Glutamatergic neuron (in vitro differentiated cells): ENCODE results near the gene SEMA4D. TPM values are rescaled to one million over a fixed set of nuclear protein-coding genes. Genes with fewer than 3 reads are reported as not detected.

ENCODE experiments used
- DNase-seq: peaks from one replicate; pipeline ENCODE4 v3.0.0; 2022
- H3K27ac Mint-ChIP-seq: one replicate; pipeline ENCODE4 v1.8.0; 2020; ENCODE audit warnings: mild to moderate bottlenecking, mixed read lengths, inconsistent platforms; ENCODE audit not compliant: unreplicated experiment
- H3K27me3 Mint-ChIP-seq: one replicate; pipeline ENCODE4 v1.8.0; 2020; ENCODE audit warnings: mild to moderate bottlenecking, moderate library complexity, mixed read lengths, inconsistent platforms; ENCODE audit not compliant: unreplicated experiment
- H3K36me3 Mint-ChIP-seq: one replicate; pipeline ENCODE4 v1.8.0; 2020; ENCODE audit warnings: mild to moderate bottlenecking, mixed read lengths, inconsistent platforms; ENCODE audit not compliant: unreplicated experiment
- H3K4me1 Mint-ChIP-seq: one replicate; pipeline ENCODE4 v1.8.0; 2020; ENCODE audit warnings: mild to moderate bottlenecking, low read depth, mixed read lengths, inconsistent platforms; ENCODE audit not compliant: unreplicated experiment
- H3K4me3 Mint-ChIP-seq: one replicate; pipeline ENCODE4 v1.8.0; 2020; ENCODE audit warnings: mild to moderate bottlenecking, mixed read lengths, inconsistent platforms; ENCODE audit not compliant: unreplicated experiment
- H3K9me3 Mint-ChIP-seq: one replicate; pipeline ENCODE4 v1.8.0; 2020; ENCODE audit warnings: mild to moderate bottlenecking, moderate library complexity, mixed read lengths, inconsistent platforms; ENCODE audit not compliant: unreplicated experiment
- total RNA-seq: library from RNA; stranded (reverse); fragmentation: NEBNext Ultra II Directional; extraction: Animal tissue kit (Norgen Biotek cat#: 25700); gene quantifications from one replicate; pipeline ENCODE4 v1.2.1, GENCODE V29; 2021; ENCODE audit not compliant: unreplicated experiment
- TF ChIP-seq, protein P1 (sequence below): fragments of 200-600 bp; sonication (generic); IDR thresholded peaks from one replicate; pipeline ENCODE4 v1.5.0; 2021; ENCODE audit not compliant: partially characterized antibody, unreplicated experiment

The SEMA4D gene
- total RNA-seq, 1 donor from 2014 or later, result 192 TPM

DNA sequence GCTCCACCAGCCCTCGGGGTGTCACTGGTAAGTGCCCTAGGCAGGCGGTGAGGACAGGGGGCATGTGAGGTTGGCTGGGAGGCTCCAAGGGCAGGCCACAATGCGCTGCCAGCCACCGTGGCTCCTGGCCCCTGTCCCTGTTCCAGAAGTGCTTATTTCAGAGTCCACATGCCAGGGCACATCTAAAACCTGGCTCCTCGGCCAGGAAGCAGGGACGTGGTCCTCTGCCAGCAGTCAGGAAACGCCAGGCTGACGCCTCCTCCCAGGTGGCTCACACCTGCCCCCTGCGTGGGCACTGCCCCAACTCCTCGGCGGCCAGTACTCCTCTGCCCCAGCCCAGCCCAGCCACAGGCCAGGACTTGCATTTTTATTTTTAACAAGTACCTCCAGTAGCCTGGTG is 111.1 kb downstream of the SEMA4D start:
- Mint-ChIP-seq H3K4me3 (no peak overlapping the region), H3K36me3 (peaks cover 9% of the 10 kb centered on the region), H3K27ac (no peak overlapping the region), H3K4me1 (peaks cover 1% of the 10 kb centered on the region), H3K27me3 (peaks cover 8% of the 10 kb centered on the region), H3K9me3 (peaks cover 26% of the 10 kb centered on the region)
- TF ChIP-seq, protein P1, sequence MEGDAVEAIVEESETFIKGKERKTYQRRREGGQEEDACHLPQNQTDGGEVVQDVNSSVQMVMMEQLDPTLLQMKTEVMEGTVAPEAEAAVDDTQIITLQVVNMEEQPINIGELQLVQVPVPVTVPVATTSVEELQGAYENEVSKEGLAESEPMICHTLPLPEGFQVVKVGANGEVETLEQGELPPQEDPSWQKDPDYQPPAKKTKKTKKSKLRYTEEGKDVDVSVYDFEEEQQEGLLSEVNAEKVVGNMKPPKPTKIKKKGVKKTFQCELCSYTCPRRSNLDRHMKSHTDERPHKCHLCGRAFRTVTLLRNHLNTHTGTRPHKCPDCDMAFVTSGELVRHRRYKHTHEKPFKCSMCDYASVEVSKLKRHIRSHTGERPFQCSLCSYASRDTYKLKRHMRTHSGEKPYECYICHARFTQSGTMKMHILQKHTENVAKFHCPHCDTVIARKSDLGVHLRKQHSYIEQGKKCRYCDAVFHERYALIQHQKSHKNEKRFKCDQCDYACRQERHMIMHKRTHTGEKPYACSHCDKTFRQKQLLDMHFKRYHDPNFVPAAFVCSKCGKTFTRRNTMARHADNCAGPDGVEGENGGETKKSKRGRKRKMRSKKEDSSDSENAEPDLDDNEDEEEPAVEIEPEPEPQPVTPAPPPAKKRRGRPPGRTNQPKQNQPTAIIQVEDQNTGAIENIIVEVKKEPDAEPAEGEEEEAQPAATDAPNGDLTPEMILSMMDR, result no peak
- no peak for DNase-seq

- Mint-ChIP-seq H3K4me3 (no peak overlapping the region), H3K36me3 (peaks cover 9% of the 10 kb centered on the region), H3K4me1 (peaks cover 1% of the 10 kb centered on the region), H3K27ac (peak overlapping the region; percentile 17), H3K9me3 (peaks cover 25% of the 10 kb centered on the region), H3K27me3 (peaks cover 8% of the 10 kb centered on the region)
- DNase-seq, result no peak
- TF ChIP-seq, protein P1, result no peak
These were observed 111.7 kb downstream of the SEMA4D start for GRCh38 chr9:89386206-89386605.

- DNase-seq, result no peak
- Mint-ChIP-seq H3K4me3 (no peak overlapping the region), H3K4me1 (peaks cover 1% of the 10 kb centered on the region), H3K36me3 (peaks cover 9% of the 10 kb centered on the region), H3K27me3 (peaks cover 8% of the 10 kb centered on the region), H3K9me3 (peaks cover 27% of the 10 kb centered on the region), H3K27ac (no peak overlapping the region)
- TF ChIP-seq, protein P1, result no peak
These were observed 113.1 kb downstream of the SEMA4D start for GRCh38 chr9:89384783-89385182.

GRCh38 chr9:89383721-89384300 is 114.1 kb downstream of the SEMA4D start:
- Mint-ChIP-seq H3K27me3 (peaks cover 5% of the 10 kb centered on the region), H3K27ac (no peak overlapping the region), H3K9me3 (peaks cover 19% of the 10 kb centered on the region), H3K36me3 (peaks cover 17% of the 10 kb centered on the region), H3K4me3 (no peak overlapping the region), H3K4me1 (peaks cover 1% of the 10 kb centered on the region)
- DNase-seq, result no peak
- TF ChIP-seq, protein P1, result no peak

DNA sequence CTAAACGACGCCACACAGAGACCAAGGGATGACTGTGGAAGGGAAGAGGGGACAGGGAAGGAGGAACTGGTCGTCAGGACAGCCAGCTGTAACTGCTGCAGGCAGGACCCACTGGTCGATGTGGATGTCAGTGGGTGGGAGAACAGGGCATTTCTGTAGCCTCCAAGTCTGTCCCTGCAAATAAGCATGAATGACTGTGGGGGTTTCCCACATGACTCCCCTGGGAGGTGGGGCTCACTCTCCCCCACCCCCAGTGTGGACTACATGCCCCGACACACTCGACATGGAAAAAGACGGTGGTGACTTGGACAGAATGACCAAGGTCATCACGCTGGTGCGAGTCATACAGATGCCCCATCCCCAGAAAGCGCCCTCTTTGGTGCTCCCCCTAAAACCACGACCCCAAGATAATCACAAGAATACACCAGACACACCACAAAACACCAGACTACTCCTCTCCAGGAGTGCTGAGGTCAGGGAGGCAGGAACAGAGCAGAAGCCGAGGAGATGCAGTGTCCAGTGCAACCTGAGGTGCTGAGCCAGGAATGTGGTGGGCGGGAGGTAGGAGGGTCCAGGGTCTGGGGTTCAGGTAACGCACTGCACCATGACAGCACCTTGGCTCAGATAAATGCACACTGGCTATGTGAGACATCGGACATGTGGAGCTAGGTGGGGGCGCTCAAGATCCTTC is 114.7 kb downstream of the SEMA4D start:
- Mint-ChIP-seq H3K27ac (peak overlapping the region; percentile 33), H3K36me3 (peaks cover 20% of the 10 kb centered on the region)

More for the DNA sequence above, 114.7 kb downstream of the SEMA4D start:
- Mint-ChIP-seq H3K4me1 (peaks cover 3% of the 10 kb centered on the region), H3K9me3 (peaks cover 21% of the 10 kb centered on the region), H3K4me3 (no peak overlapping the region), H3K27me3 (peaks cover 5% of the 10 kb centered on the region)
- no peak for DNase-seq
- TF ChIP-seq, protein P1, result no peak
